ENCODE results near the gene PGAM2.

The PGAM2 gene

DNA sequence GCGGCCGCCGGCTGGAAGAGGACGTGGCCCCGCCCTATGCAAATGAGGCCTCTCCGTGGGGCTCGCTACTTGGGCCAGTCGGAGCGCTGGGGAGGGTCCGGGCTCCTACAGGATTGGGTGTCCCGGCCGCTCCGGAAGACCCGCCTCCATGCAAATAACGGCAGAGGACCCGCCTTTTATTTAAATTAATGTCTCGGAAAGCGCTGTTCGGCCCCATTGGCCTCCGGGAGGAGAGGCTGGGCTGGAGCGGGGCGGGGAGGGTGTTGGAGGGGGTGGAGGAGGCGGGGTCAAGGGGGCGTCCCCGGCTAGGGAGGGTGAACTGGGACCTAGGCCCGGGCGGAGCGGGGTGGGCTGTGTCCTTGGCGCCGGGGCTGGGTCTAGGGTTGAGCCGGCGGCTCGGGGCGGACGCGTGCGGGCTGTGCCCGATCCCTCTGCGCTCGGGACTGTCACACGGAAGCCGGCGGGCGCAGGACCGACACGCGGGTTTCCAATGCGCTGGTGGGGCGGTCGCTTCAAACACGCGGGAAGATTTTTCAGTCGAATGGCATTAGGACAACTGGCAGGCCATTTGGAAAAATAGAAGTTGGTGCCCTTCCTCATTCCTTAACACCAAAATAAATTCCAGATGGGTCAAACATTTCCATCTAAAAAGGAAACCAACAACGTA lies 17.3 kb upstream of the PGAM2 start:
- DNase-seq (ENCODE audit: low read depth), result peak; percentile 97

DNA sequence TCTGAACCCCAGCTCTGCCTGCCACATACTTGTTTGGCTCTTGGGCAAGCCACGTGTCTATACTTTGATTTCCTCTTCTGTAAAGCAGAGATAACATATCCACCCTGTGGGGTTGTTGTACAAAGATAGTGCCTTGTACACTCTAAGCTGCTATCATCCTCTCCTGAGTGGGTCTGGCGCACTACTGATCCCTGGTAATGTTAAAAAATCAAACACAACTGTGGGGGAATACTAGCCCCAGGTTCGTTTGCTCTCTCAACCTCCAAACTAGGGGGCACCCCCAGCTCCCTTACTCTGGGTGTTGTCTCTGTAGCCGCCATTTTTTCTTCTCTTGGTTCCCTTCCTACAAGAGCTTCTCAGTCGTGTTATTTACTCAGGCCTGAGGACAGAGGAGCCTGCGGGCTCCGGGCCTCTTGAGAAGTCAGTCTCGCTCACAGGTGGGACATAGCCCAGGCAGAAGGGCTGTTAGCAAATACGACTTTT lies 15.9 kb upstream of the PGAM2 start:
- DNase-seq (ENCODE audit: low read depth), result no peak

DNA sequence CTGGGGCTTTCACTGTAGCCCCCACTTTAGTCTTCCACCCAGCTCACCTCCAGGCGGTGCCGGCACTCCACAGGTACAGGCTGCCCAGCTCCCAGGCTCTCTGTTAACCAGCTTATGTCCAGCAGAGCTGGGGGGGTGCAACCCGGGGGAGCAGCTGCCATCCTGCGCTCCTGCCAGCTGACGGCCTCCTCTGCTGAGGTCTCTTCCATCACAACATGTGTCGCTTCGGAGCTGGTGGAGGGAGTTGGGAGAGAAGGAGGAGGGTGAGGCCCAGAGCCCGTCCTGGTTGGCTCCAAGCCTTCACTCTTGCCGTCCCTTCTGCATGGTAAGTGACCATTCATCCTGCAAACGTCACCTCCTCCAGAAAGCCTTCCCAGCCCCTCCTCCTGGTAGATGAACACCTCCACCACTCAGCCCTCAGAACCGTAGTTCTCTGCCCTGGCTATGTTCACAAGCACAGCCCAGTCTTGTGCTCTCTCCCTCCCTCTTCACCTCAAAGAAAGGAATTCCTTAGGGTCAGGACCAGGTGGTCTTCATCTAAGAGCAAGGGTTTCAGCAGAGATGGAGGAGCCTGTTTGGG lies 15.4 kb upstream of the PGAM2 start:
- no peak for DNase-seq (ENCODE audit: low read depth)

DNA sequence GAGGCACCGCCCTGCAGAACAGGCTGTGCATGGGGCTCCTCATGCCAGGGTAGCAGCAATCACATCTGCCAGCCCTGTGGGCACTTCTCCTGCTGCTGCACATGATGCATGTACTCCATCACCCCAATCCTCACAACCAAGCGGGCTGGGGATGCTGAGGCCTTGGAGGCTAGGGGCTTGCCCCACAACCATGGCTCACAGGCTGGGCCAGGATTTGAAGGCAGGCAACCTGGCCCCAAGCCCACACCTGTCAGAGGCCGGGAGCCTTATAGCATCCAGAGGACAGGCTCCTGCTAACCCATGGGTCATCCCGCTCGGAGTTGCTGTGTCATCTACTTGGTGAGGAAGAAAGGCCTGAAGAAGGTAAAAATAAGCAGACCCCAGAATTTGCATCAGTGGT lies 14.8 kb upstream of the PGAM2 start:
- no peak for DNase-seq (ENCODE audit: low read depth)

DNA sequence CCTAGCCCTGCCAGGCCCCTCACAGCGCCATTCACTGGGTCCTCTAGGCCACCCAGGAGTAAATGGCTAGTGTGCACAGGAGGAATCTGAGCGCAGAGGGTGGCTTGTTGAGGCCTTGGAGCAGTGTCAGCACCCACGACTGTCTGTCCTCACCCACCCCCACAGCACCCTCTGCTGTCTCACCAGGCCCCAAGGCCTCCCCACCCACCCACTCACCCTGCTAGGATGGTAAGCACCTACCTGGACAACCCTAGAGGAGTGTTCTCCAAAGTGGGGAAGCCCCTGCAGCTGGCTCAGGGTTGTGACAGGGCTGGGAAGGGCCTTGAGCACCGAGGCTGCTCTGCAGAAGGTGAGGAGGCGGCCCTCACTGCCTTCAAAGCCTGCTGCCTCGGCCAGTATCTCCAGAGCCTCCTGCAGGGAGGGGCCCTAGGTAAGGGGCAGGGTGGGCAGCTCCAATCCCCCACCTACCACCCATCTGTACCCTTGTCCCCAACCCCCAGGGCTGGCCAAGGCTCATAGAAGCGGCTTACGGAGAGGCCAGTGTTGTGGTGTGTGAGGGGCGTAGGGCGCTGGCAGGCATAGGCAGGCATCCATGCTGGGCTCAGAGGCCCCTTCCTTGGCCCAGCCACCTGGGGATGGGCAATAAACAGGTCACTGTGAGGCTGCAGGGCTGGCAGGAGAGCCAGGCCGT lies 14.1 kb upstream of the PGAM2 start:
- no peak for DNase-seq (ENCODE audit: low read depth)

DNA sequence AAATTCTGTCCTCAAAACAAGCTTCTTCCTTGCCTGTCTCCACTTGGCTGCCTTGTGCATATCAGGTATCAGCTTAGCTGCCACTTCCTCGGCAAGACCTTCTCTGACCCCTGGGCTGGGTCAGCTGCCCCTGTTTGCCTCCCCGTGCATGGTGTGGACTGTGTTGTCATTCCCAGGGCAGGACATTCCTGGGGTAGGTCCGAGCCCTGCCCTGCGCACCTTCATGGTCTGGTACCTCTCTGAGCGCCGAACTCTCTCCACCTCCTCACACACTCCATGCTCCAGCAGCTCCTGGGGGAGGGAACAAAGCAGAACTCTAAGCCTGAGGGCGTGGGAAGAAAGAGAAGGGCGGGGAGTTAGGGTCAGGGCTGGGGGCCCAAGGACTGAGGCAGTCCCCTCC lies 13.2 kb upstream of the PGAM2 start:
- DNase-seq (ENCODE audit: low read depth), result no peak

DNA sequence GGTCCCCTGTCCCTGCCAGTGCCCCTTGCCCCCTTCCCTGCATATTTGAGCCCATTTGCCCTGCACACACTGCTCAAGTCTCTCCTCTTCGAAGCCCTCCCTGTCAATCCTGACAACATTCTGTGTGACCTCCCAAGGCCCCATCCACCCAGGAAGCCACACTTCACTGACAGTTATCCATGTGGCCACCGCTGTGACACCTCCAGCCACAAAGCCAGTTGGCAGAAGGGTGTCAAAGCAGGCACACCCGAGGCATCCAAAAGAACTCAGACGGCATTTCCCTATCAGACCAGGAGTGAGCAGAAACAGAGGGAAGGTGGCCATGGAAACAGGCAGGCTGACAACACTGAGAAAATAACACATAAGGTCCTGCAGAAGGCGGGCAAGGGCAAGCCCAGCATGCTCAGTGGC lies 12.3 kb upstream of the PGAM2 start:
- no peak for DNase-seq (ENCODE audit: low read depth)

DNA sequence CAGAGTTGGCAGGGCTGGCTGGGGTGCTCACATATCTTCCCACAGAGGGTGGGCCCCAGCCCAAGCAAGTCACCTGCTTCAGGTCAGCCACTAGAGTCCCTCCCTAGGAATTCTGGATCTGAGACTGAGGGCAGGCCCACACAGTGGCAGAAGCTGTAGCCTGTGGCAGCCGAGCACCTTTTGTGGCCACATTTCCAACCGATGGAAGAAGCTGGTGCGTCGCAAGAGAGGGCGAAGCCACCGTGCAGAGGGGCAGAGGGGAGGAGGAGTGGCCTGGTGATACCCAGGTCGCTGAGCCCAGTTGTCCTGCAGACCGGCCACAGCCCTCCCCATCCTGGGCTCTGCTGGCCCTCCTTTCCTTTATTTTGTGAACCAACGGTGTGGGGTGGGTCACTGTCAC lies 11.7 kb upstream of the PGAM2 start:
- no peak for DNase-seq (ENCODE audit: low read depth)

DNA sequence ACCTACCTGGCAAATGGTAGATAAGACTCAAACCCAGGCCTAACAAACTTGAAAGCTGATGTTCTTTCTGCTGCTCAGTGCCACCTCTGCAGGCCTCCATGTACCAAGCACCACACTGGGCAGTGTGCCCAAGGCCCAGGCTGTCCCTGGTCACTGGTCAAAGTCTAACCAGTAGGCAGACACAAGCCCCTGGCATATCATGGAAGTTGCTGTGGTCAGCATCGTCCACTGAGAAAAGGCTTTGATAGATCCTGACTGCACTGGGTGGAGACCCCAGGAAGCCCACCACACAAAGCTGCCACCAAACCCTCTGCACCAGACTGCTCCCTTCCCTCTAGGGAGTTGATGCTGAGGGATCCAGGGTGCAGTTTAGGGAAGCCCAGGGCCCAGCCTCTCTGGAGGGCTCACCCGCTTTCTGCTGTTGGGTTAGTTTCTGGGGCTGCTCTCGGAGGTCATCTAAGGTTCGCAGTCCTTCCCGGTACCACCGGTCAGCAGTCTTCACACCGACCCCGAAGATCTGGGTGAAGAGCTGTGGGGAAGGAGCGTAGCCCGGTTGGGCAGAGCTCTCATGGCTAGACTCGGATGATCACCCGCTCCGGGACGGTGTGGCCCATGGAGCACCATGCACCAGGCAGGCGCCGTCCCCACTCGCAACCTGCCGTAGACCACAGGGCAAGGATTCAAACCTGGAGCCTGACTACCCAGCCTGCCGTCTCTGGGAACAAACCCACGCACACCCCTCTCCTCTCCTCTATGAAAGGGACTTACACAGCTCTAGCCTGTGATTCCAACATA lies 10.9 kb upstream of the PGAM2 start:
- no peak for DNase-seq (ENCODE audit: low read depth)

DNA sequence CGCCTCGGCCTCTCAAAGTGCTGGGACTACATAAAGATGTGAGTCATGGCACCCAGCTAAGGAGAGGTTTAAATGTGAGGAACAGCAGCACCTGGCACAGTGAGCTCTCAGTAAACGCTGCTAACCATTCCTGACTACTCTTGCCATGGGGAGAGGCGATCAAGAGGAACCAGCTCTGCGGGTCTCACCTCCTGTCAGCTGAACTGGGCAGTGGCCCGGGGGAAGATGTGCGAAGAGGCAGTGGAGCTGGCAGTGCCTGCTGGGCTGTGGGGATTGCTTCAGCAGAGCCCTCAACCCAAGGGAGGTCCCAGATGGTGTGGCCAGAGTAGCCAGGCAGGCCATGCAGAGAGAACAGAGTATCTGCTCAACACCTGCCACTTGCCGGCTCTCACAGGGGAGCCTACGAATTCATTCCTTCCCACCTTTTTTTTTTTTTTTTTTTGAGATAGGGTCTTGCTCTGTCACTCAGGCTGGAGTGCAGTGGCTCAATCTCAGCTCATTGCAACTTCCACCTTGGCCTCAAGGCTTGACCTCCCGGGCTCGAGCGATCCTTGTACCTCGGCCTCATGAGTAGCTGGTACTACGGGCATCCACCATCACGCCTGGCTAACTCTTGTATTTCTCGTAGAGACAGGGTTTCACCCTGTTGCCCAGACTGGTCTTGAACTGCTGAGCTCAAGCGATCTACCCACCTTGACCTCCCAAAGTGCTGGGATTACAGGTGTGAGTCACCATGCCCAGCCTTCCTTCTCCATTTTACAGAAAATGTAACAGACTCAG lies 10.1 kb upstream of the PGAM2 start:
- no peak for DNase-seq (ENCODE audit: low read depth)

DNA sequence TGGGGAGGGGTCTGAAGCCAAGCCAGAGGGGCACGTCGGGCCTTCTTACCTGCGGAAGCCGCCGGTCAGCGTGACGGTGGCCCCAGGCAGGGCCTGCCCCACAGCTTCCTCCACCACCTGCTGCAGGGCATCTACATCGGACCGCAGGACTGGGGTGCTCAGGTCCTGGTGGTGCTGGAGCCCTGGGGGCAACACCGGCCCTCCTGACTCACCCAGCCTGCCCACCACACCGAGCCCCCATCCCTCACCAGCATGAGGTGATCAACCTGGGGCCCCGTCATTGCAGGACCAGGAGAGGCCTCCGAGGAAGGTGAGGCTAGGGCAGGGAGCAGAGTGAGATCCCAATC lies 9.0 kb upstream of the PGAM2 start:
- DNase-seq (ENCODE audit: low read depth), result no peak

DNA sequence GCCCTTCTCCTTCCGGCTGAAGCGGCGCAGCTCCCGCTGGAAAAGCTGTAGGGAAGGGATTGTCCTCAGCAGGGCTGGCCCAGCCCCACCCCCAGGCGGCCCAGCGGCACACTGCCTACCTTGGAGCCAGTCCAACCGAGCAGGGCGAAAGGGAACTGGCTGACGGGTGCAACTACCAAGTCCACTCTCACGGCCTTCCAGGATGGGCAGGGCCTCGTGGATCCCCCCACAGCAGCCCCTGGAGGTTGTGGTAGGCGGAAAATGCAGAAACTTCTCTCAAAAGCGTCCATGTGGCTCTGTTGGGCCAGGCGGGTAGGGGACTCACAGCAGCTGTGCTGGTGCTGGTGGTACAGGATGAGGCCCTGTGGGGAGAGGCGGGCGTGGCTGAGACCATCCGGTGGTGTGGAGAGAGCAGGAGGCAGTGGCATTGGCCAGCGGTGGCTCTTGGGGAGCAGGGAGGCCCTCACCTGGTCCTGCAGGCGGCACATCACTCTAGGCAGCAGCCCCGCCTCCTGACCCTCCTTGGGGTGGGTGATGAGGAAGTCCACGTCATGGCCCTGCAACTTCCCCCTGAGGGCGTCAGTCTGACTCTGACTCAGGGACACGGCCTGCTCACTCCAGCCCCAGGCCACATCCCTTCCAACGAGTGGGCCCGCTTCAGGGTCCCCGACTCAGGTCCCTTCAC lies 8.4 kb upstream of the PGAM2 start:
- peak; percentile 32 for DNase-seq (ENCODE audit: low read depth)

DNA sequence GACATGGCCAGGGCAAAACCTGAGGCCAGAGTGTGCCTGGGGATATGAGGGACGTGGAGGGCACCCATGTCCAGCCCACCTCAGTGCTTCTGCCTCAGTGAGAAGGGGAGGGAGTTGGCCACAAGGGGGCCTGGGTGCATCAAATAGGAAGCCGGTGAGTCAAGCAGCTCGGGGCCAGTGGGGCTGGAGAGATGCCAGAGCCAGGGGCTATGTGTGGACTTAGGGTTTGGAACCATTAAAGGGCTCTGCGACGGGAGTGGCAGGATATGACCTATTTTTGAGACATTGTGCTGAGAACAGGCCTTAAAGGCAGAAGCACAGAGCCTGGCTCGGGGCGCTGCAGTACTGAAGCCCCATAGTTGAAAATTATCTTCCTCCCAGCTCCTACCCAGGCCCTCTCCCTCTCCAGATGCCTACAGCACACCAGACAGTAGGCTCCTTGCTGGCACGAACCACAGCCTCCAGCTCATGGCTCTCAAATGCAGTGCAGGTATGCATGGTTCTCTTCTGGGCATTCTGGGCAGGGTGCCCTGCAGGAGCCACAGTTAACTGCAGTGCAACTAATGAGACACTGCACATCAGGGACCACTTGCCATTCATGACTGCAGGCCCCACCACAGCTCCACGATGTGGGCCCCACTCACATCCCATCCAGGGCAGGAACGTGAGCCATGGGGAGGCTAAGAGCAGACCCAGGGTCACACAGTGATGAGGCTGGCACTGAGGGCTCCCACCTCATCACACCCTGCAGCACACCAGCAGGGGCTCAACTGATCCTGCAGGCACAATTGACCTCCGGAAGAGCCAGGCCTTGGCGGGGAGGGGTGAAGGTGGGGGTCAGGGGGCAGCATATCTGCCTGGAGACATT lies 7.2 kb upstream of the PGAM2 start:
- DNase-seq (ENCODE audit: low read depth), result peak; percentile 27

DNA sequence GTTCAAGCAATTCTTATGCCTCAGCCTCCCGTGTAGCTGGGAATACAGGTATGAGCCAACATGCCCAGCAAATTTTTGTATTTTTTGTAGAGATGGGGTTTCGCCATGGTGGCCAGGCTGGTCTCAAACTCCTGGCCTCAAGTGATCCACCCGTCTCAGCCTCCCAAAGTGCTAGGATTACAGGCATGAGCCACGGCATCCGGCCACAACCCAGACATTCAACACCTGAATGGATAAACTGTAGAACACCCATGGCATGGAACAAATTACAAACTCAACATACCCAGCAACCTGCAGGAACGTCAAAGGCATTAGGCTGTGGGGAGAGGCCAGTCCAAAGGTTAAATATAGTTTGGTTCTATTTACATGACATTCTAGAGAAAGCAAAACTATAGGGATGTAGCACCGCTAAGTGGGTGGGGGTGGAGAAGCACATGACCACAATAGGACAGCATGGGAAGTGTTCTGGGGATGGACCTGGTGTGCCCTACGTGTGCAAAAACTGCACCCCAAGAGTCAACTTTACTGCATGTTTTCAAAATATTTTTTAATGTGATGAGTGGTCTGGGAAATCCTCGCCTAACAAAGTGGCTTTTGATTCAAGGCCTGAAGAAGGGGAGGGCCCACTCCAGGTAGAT lies 6.5 kb upstream of the PGAM2 start:
- no peak for DNase-seq (ENCODE audit: low read depth)

DNA sequence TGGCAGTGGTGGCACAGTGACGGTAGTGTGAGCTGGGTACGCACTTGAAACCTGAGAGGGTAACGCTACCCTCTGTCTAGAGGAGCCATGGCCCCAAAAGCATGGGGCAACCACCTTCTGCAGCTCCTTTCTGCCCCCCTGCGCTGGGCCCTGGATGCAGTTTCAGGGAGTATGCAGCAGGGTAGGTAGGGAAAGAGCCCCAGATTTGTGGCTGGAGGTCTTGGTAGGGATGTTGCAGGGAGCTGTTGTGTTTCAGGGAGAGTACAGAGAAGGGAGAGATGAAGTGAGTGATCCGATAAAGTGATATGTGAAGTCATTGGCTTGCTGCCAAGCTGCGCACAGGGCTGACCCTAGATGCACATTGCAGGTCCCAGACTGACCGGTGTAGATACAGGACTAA lies 2.7 kb upstream of the PGAM2 start:
- DNase-seq (ENCODE audit: low read depth), result no peak

DNA sequence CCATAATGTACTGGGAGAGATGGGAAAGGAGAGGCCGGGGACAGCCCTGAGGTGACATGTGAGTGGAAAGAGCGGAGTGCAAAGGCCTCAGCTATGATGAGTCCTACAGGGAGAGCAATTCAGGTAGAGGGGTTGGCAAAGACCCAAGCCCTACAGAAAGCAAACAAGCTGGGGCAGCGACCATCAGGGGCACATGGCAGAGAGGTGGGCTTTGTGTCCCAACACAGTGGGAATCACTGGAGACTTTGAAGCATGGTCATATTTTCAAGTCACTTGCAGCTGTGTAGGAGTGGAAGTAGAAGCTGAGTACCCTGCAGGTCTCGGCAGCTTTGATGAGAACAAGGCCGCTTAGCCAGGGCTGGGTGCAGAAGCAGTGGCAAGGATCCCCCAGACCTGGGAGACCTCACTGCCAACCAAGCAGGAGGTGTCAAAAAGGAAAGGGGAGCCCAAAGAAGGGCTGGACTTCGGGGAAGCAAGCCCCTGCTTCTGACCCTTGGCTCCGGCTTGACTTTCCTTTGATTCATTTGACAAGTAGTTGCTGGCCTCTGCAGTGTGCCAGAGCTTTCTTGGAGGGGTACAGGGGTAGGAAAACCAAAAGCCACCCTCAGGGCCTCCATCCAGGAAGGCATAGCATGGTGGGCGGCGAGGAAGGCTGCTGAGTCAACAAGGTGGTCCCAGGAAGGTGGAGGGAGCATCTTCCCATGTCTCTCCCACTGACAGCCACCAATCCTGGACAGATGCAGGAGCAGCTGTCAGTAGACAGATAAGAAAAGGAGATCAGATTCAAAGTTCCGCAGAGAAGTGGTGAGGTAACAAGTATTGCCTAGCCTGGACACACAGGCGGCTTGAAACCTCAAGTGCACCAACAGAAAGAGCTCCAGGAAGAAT lies 1.9 kb upstream of the PGAM2 start:
- DNase-seq (ENCODE audit: low read depth), result no peak

DNA sequence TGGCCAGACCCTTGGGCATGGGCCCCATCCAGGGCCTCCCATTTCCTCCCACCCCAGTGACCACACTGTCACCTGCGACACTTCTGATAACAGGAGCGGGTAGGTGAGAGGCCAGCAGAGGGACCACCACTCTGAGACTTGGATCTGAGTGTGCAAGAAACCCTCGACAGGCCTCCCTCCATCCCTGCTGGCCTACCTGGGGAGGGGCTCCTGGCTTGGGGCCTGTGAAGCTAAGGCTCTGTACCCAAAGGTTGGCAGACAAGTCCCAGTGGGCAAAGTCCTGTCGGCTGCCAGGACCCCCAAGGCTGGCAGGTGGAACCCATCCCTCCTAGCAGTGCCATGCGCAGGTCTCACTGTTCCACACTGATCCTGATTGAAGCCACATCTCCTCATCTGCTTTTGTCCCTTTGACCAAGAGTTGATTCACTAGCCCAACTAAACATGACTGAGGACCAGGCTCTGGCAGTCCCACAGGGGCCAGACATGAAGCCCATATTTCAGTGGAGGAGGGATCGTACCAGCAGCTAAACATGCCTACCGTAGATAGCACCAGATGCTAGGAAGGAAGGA lies 1.2 kb upstream of the PGAM2 start:
- no peak for DNase-seq (ENCODE audit: low read depth)

DNA sequence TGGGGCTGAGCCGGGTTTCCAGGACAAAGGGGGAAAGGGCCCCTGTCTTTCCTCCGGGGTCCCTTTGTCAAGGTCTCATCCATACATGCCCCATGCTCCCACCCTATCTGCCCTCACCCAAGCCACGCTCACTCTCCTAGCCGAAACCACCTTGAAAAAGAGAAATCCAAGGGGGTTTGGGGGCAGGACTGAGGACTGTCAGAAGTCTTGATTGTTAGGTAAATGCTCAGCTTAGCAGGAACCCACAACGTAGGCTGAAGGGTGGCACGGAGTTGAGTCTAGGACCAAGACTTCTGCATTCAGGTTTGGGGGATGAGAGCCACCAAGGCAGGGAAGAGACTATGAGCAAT lies 719 bp upstream of the PGAM2 start:
- no peak for DNase-seq (ENCODE audit: low read depth)

Data from stimulated activated CD8-positive, alpha-beta memory T cell treated with anti-CD3 and anti-CD28 coated beads, Interleukin-12 subunit alpha, Interleukin-12 subunit beta, amount 100 ng/mL, for 1 hour (primary cell).